Uterus (tissue), 4 donors: Measurements from ENCODE around the gene CRHR2. TPM values are rescaled to one million over a fixed set of nuclear protein-coding genes. Genes with fewer than 3 reads are reported as not detected.
A peak's percentile ranks its signal among the peaks of the same experiment; 100 is the strongest.

ENCODE experiments used
- DNase-seq, 2 donors: peaks; one replicate each; pipeline ENCODE4 v3.0.0-alpha.2; 2019 to 2020
- H3K27ac ChIP-seq, 2 donors: fragments of 200-600 bp; sonication (generic); 1 replicate in 1 of 2; 2 replicates in 1 of 2; pipeline ENCODE4 v1.5.1; 2016 to 2018
- H3K27me3 ChIP-seq, 2 donors: fragments of 200-600 bp; sonication (generic); one replicate each; pipeline ENCODE4 v1.5.1; 2018 to 2019; ENCODE audit warnings: control low read depth in 1 of 2
- H3K36me3 ChIP-seq, 2 donors: fragments of 200-600 bp; sonication (generic); one replicate each; pipeline ENCODE4 v1.5.1; 2019; ENCODE audit warnings: control low read depth in 1 of 2
- H3K4me1 ChIP-seq, 2 donors: fragments of 200-600 bp; sonication (generic); one replicate each; pipeline ENCODE4 v1.5.1; 2018 to 2019; ENCODE audit warnings: control low read depth in 1 of 2
- H3K4me3 ChIP-seq, 2 donors: fragments of 200-600 bp; sonication (generic); 1 replicate in 1 of 2; 2 replicates in 1 of 2; pipeline ENCODE4 v1.5.1; 2018 to 2019; ENCODE audit warnings: mild to moderate bottlenecking in 1 of 2
- H3K9me3 ChIP-seq, 2 donors: fragments of 200-600 bp; sonication (generic); one replicate each; pipeline ENCODE4 v1.5.1; 2019; ENCODE audit warnings: control low read depth in 1 of 2
- POLR2A ChIP-seq, 2 donors: fragments of 450-650 bp; IDR thresholded peaks; one replicate each; pipeline ENCODE4 v1.6.1; 2016; ENCODE audit warnings: antibody characterized with exemption in 2 of 2, mild to moderate bottlenecking in 1 of 2, moderate library complexity in 1 of 2
- intact Hi-C: fragments of 100-400 bp; cut with DNase I; formaldehyde crosslinking; loops from one replicate; pipeline ENCODE4 v1.15.1; 2023; ENCODE audit warnings: low total_unique reads
- total RNA-seq, 4 donors: library from RNA; depleted of rRNA in 3 of 4; stranded (reverse); fragments of >200 nt in 3 of 4; gene quantifications; one replicate each; pipeline versions ENCODE4 v1.1.0 to v1.2.4, GENCODE V29; 2014 to 2023
- TF ChIP-seq, protein P1 (sequence below), 4 experiments: fragments of 200-600 bp in 2 of 4; fragments of 450-650 bp in 2 of 4; sonication (generic) in 2 of 4; IDR thresholded peaks; one replicate each; pipeline ENCODE4 v1.5.1; 2016 to 2019; ENCODE audit warnings: antibody characterized with exemption in 4 of 4, mild to moderate bottlenecking in 2 of 4, moderate library complexity in 1 of 4
- donor health status: DM: yes; HTN: yes; CAD: no.

Gene CRHR2
- total RNA-seq, 4 donors from 2014 or later, result 0.27 TPM; not detected in 3

DNA sequence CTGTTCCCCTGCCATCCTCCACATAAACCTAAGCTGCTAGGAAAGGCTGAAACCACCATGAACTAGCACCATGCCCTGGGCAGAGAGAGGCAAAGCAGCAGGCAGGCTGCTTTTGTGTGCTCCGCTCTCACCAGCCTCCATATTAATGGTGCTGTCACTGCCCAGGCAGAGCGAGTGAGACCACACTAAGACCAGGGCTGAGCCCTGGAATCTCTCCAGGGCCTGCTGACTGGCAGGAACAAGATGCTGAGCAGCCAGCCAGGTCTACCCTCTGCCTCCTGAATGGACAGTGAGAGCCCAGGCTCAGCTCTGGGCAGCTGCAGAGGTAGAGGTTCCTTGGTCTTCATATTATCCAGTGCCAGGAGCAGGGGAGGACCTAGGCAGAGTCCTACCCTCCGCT is 1.6 kb upstream of the CRHR2 start:
- Histone ChIP-seq H3K27ac (no peak overlapping the region), H3K4me3 (no peak overlapping the region), H3K9me3 (no peaks in the 10 kb centered on the region), H3K36me3 (no peaks in the 10 kb centered on the region), H3K27me3 (no peaks in the 10 kb centered on the region), H3K4me1 (no peaks in the 10 kb centered on the region)
- TF ChIP-seq, protein P1, sequence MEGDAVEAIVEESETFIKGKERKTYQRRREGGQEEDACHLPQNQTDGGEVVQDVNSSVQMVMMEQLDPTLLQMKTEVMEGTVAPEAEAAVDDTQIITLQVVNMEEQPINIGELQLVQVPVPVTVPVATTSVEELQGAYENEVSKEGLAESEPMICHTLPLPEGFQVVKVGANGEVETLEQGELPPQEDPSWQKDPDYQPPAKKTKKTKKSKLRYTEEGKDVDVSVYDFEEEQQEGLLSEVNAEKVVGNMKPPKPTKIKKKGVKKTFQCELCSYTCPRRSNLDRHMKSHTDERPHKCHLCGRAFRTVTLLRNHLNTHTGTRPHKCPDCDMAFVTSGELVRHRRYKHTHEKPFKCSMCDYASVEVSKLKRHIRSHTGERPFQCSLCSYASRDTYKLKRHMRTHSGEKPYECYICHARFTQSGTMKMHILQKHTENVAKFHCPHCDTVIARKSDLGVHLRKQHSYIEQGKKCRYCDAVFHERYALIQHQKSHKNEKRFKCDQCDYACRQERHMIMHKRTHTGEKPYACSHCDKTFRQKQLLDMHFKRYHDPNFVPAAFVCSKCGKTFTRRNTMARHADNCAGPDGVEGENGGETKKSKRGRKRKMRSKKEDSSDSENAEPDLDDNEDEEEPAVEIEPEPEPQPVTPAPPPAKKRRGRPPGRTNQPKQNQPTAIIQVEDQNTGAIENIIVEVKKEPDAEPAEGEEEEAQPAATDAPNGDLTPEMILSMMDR (IDR thresholded peaks at IDR 0.05), result no peak
- TF ChIP-seq POLR2A (IDR thresholded peaks at IDR 0.05), result no peak
- intact Hi-C loops, result no loop called here
- no peak for DNase-seq

DNA sequence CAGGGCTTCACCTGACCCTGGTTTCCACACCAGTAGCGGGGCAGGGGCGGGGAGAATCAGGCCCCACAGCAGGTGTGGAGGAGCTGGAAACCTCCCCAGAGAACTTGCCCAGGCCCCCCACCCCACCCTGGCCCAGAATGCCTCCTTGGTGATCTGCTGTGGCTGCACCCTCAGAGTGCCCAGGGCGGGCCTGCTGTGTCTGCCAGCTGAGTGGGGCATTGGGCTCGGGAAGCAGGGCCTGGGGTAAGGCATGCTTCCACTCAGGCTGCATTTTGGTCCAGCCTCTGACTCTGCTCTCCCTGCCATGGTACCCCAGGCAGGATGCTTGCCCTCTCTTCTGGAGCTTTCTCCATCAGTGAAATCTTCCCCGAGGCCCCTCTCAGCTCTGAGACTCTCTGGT is 1.1 kb upstream of the CRHR2 start:
- intact Hi-C loops, result no loop called here
- Histone ChIP-seq H3K27me3 (no peaks in the 10 kb centered on the region), H3K36me3 (no peaks in the 10 kb centered on the region), H3K9me3 (no peaks in the 10 kb centered on the region), H3K4me1 (no peaks in the 10 kb centered on the region), H3K27ac (no peak overlapping the region), H3K4me3 (no peak overlapping the region)
- TF ChIP-seq POLR2A (IDR thresholded peaks at IDR 0.05), result no peak
- TF ChIP-seq, protein P1 (IDR thresholded peaks at IDR 0.05), result no peak
- DNase-seq, result no peak

DNA sequence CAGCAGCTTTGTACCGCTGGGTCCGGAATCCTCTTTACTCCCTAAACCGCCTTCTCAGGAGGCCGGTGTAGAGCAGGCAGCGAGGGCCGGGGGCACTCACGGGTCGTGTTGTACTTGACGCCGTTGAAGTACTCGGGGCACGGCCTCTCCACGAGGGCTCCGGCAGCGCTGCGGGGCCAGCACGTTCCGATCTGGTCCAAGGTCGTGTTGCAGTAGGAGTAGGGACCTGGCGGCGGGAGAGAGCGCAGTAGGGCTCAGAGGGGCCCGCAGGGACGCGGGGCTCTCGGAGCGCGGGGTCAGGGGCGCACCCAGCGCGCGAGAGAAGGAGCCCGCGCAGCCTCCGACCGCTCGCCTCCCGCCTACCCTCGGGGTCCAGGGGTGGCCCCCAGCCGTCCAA is 443 bp downstream of the CRHR2 start:
- no peak for DNase-seq
- Histone ChIP-seq H3K4me1 (no peaks in the 10 kb centered on the region), H3K27ac (no peak overlapping the region), H3K36me3 (no peaks in the 10 kb centered on the region), H3K4me3 (peak overlapping the region; percentile 19 to 40), H3K9me3 (no peaks in the 10 kb centered on the region), H3K27me3 (no peaks in the 10 kb centered on the region)
- no peak for TF ChIP-seq POLR2A (IDR thresholded peaks at IDR 0.05)
- TF ChIP-seq, protein P1 (IDR thresholded peaks at IDR 0.05), result no peak
- intact Hi-C loops, result no loop called here

DNA sequence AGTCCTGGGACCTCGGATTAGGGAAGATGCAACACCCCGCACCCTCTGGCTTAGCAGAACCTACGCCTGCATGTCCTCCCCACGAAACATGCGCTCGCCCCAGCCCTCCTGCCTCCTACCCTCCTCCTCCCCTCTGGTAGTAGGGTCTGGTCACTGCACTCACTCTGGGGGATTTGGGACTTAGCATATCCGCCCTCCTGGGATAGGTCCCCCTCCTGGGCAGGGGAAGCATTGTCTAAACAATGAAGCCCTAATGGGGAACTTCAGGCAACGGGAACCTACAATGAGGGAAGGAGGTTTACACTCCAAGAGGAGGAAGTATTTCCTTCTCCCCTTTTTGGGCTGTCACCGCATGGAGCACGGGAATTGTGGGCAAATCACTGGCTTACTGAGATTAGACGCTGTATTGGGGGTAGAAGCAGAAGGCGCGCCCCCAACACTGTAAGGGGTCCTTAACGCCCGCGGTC is 892 bp downstream of the CRHR2 start:
- H3K27me3 ChIP-seq, result no peaks in the 10 kb centered on the region
- H3K27ac ChIP-seq, result no peak overlapping the region
- intact Hi-C loops, result no loop called here
- no peaks in the 10 kb centered on the region for H3K36me3 ChIP-seq
- H3K4me1 ChIP-seq, result no peaks in the 10 kb centered on the region
- peak overlapping the region in 1 of 2 donors; percentile 40 for H3K4me3 ChIP-seq
- DNase-seq, result no peak
- H3K9me3 ChIP-seq, result no peaks in the 10 kb centered on the region
- TF ChIP-seq, protein P1 (IDR thresholded peaks at IDR 0.05), result no peak
- TF ChIP-seq POLR2A (IDR thresholded peaks at IDR 0.05), result no peak

DNA sequence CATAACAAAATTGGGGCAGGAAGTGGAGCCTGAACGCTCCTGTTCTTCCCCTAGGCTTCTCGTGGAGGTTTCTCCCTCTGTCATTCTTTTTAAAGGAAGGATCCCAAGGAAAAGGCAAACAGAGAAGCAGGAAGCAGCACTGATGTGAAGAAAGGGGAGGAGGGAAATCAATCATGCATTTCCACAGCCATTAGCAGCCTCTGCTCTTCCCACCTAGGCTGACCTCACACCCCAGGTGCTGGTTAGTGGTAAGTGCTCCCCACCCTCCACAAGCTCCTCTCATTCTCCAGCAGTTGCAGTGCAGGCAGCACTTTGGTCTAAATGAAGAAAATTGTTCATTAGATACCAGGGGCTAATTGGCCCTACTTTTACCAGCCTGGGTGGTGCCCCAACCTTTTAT is 2.6 kb downstream of the CRHR2 start:
- H3K4me3 ChIP-seq, result no peak overlapping the region
- no peak overlapping the region for H3K27ac ChIP-seq
- H3K36me3 ChIP-seq, result no peaks in the 10 kb centered on the region
- TF ChIP-seq, protein P1 (IDR thresholded peaks at IDR 0.05), result no peak
- no peak for TF ChIP-seq POLR2A (IDR thresholded peaks at IDR 0.05)
- no peaks in the 10 kb centered on the region for H3K9me3 ChIP-seq
- H3K4me1 ChIP-seq, result no peaks in the 10 kb centered on the region
- H3K27me3 ChIP-seq, result no peaks in the 10 kb centered on the region
- DNase-seq, result no peak
- intact Hi-C loops, result no loop called here
